GM19328 (cell line): ENCODE data around the gene SMIM11.
A peak's percentile ranks its signal among the peaks of the same experiment; 100 is the strongest.

Experiments
- ATAC-seq: cut with Tn5 transposase; IDR thresholded peaks from one replicate; pipeline ENCODE4 v1.9.1; 2021; ENCODE audit warnings: mild to moderate bottlenecking, moderate library complexity; ENCODE audit not compliant: unreplicated experiment

SMIM11 gene

GRCh38 chr21:34374940-34375618 is at the start of gene SMIM11:
SMIM11 (plus strand) TSS chr21:34375507; CDS start chr21:34379505, 3,998 bp downstream.
- ATAC-seq = peak; percentile 95

GRCh38 chr21:34330055-34330454 is 45.3 kb upstream of the SMIM11 start:
- ATAC-seq = no peak

GRCh38 chr21:34331726-34332125 is 43.6 kb upstream of the SMIM11 start:
- ATAC-seq = no peak

- ATAC-seq = no peak
Measured at GRCh38 chr21:34332347-34332746, 43.0 kb upstream of the SMIM11 start.

GRCh38 chr21:34333121-34333739 is 42.1 kb upstream of the SMIM11 start:
- ATAC-seq = no peak

GRCh38 chr21:34335316-34335715 is 40.0 kb upstream of the SMIM11 start:
- no peak for ATAC-seq

GRCh38 chr21:34336245-34336644 is 39.1 kb upstream of the SMIM11 start:
- ATAC-seq = no peak

GRCh38 chr21:34336756-34337391 is 38.4 kb upstream of the SMIM11 start:
- ATAC-seq = no peak

- ATAC-seq = no peak
Measured at GRCh38 chr21:34337741-34338140, 37.6 kb upstream of the SMIM11 start.

- no peak for ATAC-seq
Measured at GRCh38 chr21:34338226-34338625, 37.1 kb upstream of the SMIM11 start.

- no peak for ATAC-seq
Measured at GRCh38 chr21:34340061-34340460, 35.2 kb upstream of the SMIM11 start.

- no peak for ATAC-seq
Measured at GRCh38 chr21:34342476-34342875, 32.8 kb upstream of the SMIM11 start.

GRCh38 chr21:34343347-34343746 is 32.0 kb upstream of the SMIM11 start:
- ATAC-seq = no peak

GRCh38 chr21:34343838-34344381 is 31.4 kb upstream of the SMIM11 start:
- ATAC-seq = no peak

GRCh38 chr21:34344584-34344983 is 30.7 kb upstream of the SMIM11 start:
- ATAC-seq = no peak

GRCh38 chr21:34345091-34345871 is 30.0 kb upstream of the SMIM11 start:
- ATAC-seq = no peak

GRCh38 chr21:34345892-34346291 is 29.4 kb upstream of the SMIM11 start:
- ATAC-seq = no peak

GRCh38 chr21:34348890-34349519 is 26.3 kb upstream of the SMIM11 start:
- no peak for ATAC-seq

- no peak for ATAC-seq
Measured at GRCh38 chr21:34351786-34352241, 23.5 kb upstream of the SMIM11 start.

GRCh38 chr21:34352556-34352955 is 22.8 kb upstream of the SMIM11 start:
- no peak for ATAC-seq

- ATAC-seq = no peak
Measured at GRCh38 chr21:34353182-34353581, 22.1 kb upstream of the SMIM11 start.
